Islet precursor cell (in vitro differentiated cells): ENCODE measurements around the gene NUP210.
"Not testable (repeated sequence)": the region's sequence is repeated elsewhere in the genome, so short reads cannot be mapped to it uniquely, and the experiment has no call there.

Experiments used
- DNase-seq: peaks from one replicate; pipeline ENCODE4 v3.0.0-alpha.2; 2018

Gene NUP210

DNA sequence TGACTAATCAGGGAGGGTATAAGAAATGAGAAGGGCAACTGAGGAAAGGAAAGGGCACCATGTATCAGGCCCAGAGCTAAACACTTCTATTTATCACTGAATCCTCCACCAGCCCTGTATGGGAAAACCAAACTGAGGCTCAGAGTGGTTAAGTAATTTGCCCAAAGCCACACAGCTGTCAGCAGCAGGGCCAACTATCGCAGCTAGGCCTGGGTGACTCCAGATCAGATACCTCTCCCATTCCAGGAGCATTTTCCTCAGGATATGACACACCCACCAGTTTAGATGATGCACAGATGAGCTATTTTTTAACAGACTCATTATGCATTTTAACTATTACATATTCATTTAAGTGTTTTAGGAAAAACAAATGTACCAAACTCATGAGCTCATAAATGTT lies 14.5 kb downstream of the NUP210 start:
- DNase-seq, result no peak

DNA sequence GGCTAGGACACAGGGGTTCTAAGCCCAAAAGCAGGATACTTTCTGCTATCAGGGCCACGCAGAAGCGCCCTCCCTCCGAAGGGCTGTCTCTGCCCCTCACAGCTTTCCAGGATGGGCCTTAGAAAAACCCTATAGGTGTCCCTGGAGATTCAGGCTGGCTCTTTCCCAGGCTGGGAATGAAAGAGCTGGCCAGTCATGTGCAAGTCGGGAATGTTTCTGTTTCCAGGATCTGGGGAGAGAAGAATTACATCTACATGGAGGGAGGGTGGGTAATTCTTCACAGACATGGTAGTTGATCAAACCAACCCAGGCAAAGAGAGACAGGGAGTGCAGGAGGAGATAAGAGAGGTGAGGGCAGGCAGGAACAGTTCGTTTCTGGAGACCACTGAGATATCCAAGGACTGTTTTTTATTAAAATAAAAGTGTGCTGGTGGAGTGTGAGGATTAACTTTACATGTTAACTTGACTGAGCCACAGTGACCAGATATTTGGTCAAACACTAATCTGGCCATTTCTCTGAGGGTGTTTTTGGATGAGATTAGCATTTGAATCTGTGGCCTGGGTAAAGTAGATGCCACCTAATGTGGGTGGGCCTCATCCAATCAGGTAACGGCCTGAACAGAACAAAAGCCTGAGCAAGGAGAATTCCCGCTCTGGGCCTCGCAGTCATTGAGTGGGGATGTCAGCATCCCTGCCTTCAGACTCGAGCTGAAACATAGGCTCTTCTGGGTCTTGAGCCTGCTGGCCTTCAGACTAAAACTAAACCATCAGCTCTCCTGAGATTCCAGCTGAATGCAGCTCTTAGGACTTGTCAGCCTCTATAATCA lies 15.3 kb downstream of the NUP210 start:
- no peak for DNase-seq

DNA sequence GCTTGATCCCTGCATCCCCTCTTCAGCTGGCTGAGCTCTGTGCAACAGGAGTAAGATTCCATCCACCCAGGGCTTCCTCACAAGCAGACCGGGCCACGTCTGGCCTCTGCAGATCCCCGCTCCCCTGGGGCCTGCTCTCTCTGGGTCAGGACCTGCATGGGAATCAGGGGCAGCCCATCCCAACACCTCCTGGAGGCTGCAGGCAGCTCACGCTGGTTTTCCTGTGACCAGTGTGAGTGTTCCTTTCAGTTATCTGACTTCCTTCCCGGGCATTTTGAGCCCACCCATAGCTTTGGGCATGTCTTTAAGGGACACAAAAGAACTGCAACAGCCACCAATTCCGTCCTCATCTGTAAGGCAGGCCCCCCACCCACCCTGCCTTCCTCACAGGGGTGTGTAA lies 16.3 kb downstream of the NUP210 start:
- no peak for DNase-seq

DNA sequence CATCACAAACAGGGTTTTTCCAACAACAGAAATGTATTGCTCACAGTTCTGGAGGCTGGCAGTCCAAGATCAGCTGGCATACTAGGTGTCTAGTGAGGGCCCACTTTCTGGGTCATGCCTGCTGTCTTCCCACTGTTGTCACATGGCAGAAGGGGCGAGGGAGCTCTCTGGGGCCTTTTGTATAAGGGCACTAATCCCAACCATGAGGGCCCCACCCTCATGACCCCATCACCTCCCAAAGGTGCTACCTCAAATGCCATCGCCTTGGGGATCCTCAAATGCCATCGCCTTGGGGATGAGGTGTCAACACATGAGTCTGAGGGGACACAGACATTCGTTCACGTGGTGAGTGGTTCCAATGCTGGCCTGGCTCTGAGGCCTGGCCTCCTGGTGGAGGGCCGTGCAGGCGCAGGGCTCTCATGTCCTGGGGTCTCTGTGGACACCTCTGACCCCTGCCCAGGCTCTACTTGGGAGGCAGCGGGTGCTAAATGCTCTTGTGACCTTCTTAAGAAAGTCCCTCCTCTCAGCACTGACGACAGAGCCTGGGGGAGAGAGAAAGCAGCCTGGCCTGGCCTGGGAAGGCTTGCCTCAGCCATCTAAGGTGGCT lies 16.8 kb downstream of the NUP210 start:
- DNase-seq, result no peak

DNA sequence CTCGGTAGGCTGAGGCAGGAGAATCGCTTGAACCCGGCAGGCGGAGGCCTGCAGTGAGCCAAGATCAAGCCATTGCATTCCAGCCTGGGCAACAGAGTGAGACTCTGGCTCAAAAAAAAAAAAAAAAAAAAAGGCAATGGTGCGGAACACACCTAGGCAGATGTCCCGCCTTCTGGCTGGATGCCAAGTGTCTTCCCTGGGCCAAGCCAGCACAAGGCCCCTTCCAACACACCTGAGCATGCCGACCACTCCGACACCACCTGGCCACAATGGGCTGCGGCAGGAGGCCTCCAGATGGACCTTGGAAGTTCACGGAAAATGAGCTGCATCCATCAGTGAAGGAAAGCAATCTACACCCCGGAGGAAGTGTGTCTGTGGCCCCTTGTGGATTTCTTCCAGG lies 19.0 kb downstream of the NUP210 start:
- no peak for DNase-seq

DNA sequence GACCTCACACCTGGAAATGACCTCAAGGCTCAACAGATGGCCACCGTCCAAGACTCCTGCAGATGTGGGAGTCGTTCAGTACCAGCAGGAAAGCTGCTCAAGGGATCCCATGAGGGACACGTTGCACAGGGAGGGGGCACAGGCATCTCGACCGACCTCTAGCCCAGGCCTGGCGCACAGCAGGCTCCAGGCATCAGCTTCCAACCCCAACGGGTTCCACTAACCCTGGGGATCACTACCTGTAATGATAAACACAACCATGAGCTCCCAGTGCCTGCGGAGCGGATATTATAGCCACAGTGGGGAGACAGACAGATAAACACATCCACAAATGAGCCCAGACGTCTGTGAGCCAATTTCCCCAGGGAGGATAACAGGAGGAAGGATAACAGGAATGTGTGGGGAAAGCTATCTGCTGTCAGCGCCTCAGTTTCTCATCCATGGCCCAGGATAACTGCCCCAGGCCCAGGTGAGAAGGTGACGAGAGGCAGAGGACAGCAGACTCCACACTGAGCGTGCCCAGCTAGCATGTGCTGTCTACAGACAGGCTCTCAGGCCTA lies 19.9 kb downstream of the NUP210 start:
- no peak for DNase-seq

DNA sequence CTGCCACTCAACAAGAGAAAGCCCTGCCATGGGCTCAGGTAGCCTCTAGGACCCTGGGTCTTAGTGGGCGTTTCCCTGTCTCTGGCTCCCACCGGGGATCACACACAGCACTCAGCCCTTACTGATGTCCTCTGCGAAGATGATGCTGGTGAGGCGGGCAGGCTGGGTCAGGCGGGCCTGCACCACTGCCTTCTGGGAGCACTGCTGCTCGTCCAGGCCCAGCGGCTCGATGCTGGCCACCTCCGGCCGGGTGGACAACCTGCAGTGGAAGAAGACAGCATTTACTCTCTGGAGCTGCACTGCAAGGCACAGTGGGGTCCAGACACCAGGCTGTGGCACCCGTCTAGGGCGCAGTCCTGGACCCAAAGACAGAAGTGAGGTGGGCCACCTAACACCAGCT lies 20.5 kb downstream of the NUP210 start:
- no peak for DNase-seq

DNA sequence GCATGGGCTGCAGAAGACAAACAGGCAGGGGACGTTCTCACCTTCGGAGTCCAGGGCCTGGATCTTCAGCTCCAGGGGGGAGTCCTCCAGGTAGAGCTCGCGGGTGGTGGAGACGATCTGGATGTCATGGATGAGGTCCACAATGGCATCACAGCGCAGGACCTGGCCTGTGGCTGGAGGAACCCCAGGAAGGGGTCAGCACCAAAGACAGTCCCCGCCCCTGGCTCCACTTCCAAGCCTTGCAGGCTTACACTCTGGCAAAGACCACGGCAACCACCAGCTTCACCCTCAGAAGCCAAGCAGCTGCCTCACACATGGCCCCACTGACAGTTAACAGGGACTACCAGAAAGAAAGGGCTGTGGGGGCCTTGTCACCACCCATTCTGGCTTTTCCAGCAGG lies 22.8 kb downstream of the NUP210 start:
- DNase-seq, result no peak

DNA sequence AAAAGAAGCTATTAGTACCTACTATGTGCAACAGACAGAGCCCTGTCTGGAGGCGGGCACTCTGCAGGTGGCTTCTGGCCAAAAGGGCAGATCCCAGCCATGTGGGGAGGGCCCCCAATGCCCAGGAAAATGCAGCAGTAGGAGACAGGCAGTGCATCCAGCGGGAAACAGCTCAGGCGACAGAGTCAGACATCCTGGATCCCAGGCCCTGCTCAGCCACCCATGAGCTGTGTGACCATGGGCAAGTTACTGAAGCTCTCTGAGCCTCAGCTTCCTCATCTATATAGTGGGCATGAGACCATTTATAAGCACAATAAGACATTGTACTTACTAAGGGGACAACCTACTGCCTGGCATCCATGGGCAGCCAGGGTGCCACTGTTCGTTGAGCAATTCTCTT lies 25.8 kb downstream of the NUP210 start:
- no peak for DNase-seq

DNA sequence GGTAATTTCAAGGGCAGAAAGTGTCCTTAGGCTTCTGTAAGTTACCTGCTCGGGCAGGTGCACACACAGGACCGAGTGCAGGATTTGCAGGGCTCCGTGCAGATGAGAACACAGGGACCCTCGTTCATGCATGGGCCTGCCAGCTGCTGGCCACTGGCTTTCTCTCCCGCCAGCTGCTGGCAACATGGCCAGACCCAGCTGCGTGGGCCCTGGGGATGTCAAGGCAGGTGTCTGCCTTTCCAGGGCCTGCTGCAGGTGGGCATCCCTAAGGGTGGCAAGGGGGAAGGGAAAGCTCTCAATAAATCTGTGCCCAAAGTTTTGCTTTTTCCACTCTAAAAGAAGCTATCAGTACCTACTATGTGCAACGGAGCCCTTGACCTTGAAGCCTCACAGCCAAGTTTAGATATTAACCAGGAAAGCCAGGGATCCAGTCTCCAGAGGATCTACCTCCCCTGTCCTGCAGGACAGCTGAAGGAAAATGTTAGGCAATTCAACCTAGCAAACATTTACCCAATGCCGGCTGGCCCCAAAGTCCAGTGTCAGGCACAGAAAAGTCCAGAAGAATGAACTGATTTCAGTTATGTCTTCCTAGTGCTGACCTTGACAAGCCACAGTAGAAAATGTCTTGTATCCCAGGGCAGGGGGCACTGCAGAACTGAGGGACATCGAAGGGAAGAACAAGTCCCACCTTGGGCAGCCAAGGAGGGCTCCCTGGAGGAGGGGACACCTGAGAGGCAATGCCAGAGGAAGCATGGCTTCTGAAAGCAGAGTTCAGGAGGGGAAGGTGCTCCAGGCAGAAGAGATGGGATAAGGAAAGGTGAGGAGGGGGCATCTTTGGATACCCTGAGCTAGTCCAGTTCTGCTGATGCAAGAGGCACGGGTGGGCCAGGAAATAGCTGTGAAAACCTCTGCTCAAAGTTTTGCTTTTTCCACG lies 26.4 kb downstream of the NUP210 start:
- no peak for DNase-seq

DNA sequence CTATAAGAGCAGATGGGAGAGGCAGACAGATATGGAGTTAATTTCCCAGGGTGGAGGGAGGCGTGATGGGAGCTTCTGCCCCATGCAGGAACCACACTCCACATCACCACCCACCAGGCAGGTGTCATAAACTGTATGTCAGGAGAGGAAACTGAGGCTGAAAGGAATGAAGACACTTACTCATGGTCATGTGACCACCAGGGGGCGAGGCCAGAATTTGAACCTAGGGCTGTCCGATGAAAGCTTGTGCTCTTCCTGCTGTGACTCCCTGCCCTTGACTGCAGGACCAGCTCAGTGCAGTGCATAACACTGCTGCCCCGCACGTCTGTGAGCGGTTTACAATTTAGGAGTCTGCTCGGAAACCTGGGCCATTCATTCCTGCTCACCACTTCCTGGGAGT lies 28.8 kb downstream of the NUP210 start:
- no peak for DNase-seq

DNA sequence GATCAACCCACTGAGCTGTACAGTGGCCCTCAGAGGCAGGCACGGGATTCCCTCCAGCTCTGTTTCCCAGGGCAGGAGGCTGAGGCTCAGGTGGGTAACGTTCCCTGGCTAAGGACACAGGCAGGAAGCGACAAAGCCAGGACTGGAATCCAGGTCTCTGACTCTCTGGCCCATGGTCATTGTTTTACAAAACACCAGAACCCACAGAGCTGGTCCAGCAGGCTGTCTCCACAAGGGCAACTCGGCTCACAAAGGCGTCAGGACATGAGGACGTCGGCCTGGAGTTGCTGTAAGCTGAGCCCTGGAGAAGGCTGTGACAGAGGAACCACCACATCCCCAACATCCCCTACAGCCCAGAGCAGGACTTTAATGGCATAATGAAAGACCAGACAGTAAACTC lies 30.7 kb downstream of the NUP210 start:
- DNase-seq, result peak; percentile 68

DNA sequence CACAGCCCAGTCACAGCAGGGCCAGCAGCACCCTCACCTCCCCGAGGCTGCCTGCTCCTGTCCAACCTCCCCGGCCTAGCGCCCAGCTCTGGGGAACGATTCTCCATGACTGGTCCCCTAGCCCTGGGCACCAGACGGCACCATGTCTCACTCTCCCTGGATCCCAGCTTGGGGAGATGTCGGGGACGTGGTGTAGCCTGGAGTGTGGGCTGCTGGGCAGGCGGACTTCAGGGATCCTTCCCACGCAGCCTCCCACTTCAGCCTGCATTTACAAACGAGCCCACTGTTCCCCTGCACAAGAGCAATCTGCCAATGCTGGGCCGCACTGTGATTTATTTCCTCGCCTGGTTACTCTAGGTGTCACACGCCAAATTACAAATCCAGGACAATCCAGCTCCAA lies 31.3 kb downstream of the NUP210 start:
- no peak for DNase-seq

DNA sequence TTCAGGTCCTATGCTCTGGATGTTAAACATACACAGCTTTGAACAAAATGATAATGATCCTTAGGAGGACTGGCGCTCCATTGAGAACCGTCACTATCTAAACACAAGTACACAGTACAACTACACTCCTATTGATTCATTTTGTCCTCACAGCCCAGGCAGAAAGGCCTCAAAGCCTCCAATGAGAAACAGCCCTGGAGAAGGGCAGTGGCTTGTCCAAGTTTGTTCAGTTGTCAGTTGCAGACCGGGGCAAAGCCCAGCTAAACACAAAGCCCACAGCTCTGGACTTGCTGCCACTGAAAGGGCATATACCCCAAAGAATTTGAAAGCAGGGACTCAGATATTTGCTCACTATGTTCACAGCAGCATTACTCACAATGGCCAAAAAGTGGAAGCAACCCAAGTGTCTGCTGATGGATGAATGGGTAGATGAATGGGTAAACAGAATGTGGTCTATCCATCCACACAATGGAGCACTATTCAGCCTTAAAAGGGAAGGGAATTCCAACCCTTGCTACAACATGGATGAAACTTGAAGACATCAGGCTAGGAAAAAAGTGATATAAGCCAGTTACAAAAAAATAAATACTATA lies 34.7 kb downstream of the NUP210 start:
- no peak for DNase-seq

DNA sequence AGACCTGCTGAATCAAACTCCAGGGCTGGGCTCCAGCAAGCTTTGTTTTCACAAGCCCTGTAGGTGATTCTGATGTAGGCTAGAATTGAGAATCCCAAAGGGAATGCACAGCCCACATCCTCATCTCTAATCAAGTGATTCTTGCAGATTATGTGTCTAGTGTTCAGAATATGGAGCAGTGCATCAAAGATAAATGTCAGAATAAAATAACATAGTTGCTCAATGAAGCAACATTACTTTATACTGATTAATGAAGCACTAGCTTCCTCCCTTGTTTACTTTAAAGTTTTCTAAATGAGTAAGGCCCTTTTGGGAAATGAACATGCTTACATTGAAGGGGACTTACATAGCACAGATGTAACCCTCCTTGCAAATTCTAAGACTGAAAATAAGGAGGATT lies 39.2 kb downstream of the NUP210 start:
- no peak for DNase-seq

DNA sequence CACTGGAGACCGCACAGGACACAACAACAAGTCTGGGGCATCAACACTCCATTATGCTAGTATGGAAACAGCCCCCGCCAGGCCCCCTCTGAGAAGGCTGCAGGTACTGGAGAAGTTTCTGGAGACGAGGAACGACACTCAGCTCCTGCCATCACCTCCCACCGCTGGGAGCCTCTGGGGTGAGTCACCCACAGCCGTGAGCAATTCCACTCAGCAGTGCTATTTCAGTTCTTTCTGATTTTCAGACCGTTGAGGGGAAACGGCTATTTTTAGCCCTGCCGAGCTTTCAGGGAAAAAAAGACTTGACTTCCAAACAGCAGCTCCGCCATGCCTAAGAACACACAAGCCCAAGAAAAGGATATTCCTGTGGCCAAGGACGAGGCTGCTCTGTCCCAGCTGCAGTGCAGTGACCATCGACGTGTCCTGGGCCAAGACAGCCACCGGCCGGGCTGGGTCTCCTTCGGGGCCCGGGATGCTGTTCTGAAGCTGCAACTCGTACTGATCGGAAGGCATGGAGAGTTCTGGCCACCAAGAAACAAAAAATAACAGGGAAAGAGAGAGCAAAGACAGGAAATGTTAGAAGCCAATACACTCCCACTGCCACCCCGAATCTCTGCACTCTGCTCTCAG lies 40.8 kb downstream of the NUP210 start:
- DNase-seq, result peak; percentile 81

DNA sequence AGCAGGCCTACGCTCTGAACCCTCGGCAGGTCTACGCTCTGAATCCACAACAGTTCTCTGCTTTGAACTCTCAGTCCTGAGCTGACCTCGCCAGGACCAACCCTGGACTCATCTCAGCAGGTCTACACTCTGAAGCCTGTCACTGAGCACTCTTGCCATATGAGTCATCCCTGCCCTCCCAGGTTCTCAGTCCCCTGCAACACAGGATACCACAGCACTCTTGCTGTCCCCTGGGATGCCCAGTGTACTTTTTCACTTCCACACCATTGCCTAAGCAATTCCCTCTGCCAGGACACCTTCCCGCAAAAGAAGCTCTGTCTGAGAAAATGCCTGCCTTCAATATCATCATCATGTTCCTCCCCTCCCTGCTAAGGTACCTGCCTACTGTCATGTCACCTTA lies 42.0 kb downstream of the NUP210 start:
- peak; percentile 72 for DNase-seq

DNA sequence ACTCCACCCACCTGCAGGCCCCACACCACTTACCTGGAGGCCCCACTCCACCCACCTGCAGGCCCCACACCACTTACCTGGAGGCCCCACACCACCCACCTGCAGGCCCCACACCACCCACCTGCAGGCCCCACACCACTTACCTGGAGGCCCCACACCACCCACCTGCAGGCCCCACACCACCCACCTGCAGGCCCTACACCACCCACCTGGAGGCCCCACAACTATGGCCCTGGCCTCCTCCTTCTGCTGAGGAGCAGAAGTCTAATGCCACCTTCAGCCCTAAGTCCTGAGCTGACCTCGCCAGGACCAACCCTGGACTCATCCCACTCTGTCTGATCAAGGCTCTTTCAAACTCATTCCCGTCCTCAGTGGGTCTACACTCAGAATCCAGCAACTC lies 42.4 kb downstream of the NUP210 start:
- DNase-seq, result not testable (repeated sequence)

DNA sequence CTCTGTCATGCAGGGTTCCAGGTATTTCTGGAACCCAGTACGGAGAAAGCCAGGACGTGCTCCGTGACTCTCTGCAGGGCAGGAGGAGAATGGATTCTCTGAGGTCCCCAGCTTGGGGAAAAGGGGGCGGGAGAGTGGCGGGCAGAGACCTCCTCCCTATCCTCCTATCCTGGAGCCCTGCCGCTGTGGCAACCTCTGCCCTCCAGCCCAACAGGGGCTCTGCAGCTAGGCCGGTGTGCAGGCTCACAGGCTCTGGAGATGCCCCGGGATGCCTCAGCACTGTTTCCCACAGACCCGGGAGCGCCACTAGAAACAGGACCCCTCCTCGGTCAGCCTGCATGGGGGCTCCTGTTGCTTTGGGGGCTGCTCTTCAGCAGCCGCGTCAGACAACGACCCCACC lies 43.1 kb downstream of the NUP210 start:
- no peak for DNase-seq

DNA sequence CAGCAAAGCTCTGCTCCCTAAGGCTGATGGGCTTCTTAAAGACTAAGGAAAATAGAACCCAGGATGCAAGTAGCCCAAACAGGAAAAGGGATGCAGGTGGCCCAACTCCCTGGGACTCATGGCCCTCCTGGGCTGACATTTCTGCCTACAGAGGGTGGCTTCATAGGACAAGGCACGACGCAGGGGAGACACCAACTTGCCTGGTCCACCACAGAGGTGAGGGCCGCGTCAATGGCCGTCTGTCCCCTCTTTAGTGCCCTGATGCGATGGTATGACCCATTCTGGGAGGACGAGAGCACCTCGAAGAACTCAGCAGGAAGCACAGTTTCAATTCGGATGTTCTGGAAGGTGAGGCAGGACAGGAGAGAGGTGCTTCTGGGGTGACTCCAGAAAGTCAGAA lies 44.0 kb downstream of the NUP210 start:
- no peak for DNase-seq

DNA sequence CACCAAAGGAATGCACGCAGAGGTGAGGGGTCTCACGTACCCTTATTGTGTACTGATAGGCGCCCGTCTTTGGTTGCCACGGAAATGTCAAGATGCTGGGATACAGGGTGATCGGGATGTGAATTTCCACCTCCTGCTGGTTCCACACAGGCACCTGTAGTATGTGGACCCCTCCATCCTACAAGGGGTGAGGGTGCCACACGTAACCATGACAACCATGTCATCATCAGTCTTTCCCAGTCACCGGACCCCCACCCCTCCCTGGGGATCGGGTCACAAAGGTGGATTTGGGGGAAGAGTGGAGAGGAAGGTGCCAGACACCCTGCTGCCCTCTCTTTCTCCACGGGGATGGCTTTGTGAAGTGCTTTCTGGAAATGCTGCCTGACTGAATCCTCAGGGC lies 44.7 kb downstream of the NUP210 start:
- no peak for DNase-seq

DNA sequence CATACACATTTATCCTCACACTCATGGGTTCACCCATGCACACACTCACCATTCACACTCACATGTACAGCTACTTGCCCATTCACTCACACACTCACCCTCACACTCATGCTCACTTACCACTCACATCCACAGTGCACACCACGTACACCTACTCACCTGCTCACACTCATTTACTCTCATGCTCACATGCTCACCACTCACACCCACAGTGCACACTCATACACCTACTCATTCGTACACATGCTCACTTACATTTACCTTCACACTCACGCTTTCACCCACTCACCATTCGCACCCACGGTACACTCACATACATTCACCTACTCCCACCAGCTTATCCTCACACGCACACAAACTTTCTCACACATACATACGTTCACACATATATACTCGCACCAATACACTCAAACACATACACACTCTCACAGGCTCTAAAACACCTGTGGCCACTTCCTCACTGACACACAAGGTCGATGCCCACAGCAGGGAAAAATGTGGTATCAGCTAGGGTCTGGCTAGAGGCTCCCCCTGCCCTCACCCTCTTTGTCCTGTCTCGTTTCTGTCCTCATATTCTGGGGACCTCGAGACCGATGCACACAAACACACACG lies 46.0 kb downstream of the NUP210 start:
- no peak for DNase-seq
